Mesenchymal stem cell (in vitro differentiated cells and primary cell): Measurements from ENCODE around the gene TOX2.
A peak's percentile ranks its signal among the peaks of the same experiment; 100 is the strongest.

Experiments used
- DNase-seq: peaks from one replicate; pipeline ENCODE4 v3.0.0-alpha.2; 2013
- H2AFZ ChIP-seq: one replicate; pipeline ENCODE4 v1.6.1; 2013; ENCODE audit warnings: low read depth, mild to moderate bottlenecking, control low read depth, inconsistent platforms, low read length, moderate library complexity
- H2AK5ac ChIP-seq: 2 replicates; pipeline ENCODE4 v1.6.1; 2013; ENCODE audit warnings: low read length, moderate library complexity, mild to moderate bottlenecking, inconsistent platforms; ENCODE audit not compliant: severe bottlenecking
- H2BK120ac ChIP-seq: one replicate; pipeline ENCODE4 v1.6.1; 2013; ENCODE audit warnings: low read depth, mild to moderate bottlenecking, inconsistent platforms, low read length, moderate library complexity
- H2BK12ac ChIP-seq, 2 experiments: one replicate each; pipeline ENCODE4 v1.6.1; 2013; ENCODE audit warnings: inconsistent platforms in 2 of 2, low read length in 2 of 2, mild to moderate bottlenecking in 2 of 2, moderate library complexity in 2 of 2, control low read depth in 1 of 2
- H2BK15ac ChIP-seq: one replicate; pipeline ENCODE4 v1.6.1; 2013; ENCODE audit warnings: mild to moderate bottlenecking, low read depth, inconsistent platforms; ENCODE audit not compliant: poor library complexity, severe bottlenecking
- H2BK5ac ChIP-seq: 2 replicates; pipeline ENCODE4 v1.6.1; 2013; ENCODE audit warnings: low read depth, mild to moderate bottlenecking, low read length, control low read depth, inconsistent platforms; ENCODE audit not compliant: poor library complexity, severe bottlenecking
- H3K14ac ChIP-seq, 2 experiments: one replicate each; pipeline ENCODE4 v1.6.1; 2013; ENCODE audit warnings: inconsistent platforms in 2 of 2, low read length in 2 of 2, control low read depth in 1 of 2, mild to moderate bottlenecking in 1 of 2, moderate library complexity in 1 of 2
- H3K18ac ChIP-seq, 2 experiments: one replicate each; pipeline ENCODE4 v1.6.1; 2013; ENCODE audit warnings: inconsistent platforms in 2 of 2, low read length in 2 of 2, control low read depth in 1 of 2, low read depth in 1 of 2, mild to moderate bottlenecking in 1 of 2
- H3K23ac ChIP-seq, 2 experiments: one replicate each; pipeline ENCODE4 v1.6.1; 2013; ENCODE audit warnings: inconsistent platforms in 2 of 2, low read length in 2 of 2, mild to moderate bottlenecking in 2 of 2, moderate library complexity in 2 of 2, control low read depth in 1 of 2
- H3K27ac ChIP-seq: 2 replicates; pipeline ENCODE4 v1.5.1; 2013; ENCODE audit warnings: mild to moderate bottlenecking, moderate library complexity, low read length, control low read depth, inconsistent platforms; ENCODE audit not compliant: poor library complexity, severe bottlenecking
- H3K27me3 ChIP-seq, 2 experiments: 2 replicates each; pipeline versions ENCODE4 v1.6.1 to v1.7.0; 2013; ENCODE audit warnings: low read length in 2 of 2, mild to moderate bottlenecking in 2 of 2, moderate library complexity in 2 of 2, control low read depth in 1 of 2, inconsistent platforms in 1 of 2; ENCODE audit not compliant: control insufficient read depth in 1 of 2, insufficient read depth in 1 of 2
- H3K36me3 ChIP-seq, 2 experiments: 2 replicates each; pipeline versions ENCODE4 v1.6.1 to v1.7.0; 2013; ENCODE audit warnings: low read length in 2 of 2, control low read depth in 1 of 2, inconsistent platforms in 1 of 2, low read depth in 1 of 2, mild to moderate bottlenecking in 1 of 2; ENCODE audit not compliant: insufficient read depth in 2 of 2, control insufficient read depth in 1 of 2
- H3K4ac ChIP-seq, 2 experiments: one replicate each; pipeline ENCODE4 v1.6.1; 2013; ENCODE audit warnings: inconsistent platforms in 2 of 2, low read length in 2 of 2, mild to moderate bottlenecking in 2 of 2, moderate library complexity in 2 of 2, control low read depth in 1 of 2, low read depth in 1 of 2
- H3K4me1 ChIP-seq: 2 replicates; pipeline ENCODE4 v1.6.1; 2013; ENCODE audit warnings: low read depth, low read length, control low read depth; ENCODE audit not compliant: control insufficient read depth, insufficient read depth
- H3K4me2 ChIP-seq: 2 replicates; pipeline ENCODE4 v1.6.1; 2013; ENCODE audit warnings: low read length, mild to moderate bottlenecking, inconsistent platforms; ENCODE audit not compliant: poor library complexity, severe bottlenecking
- H3K4me3 ChIP-seq, 2 experiments: 2 replicates each; pipeline versions ENCODE4 v1.5.1 to v1.7.0; 2013; ENCODE audit warnings: low read length in 2 of 2, mild to moderate bottlenecking in 2 of 2, control low read depth in 1 of 2, low read depth in 1 of 2; ENCODE audit not compliant: insufficient read depth in 1 of 2
- H3K79me1 ChIP-seq: replicated peaks from 2 replicates; pipeline ENCODE4 v1.6.1; 2013; ENCODE audit warnings: mild to moderate bottlenecking, control low read depth, low read length, inconsistent platforms; ENCODE audit not compliant: poor library complexity, severe bottlenecking
- H3K9ac ChIP-seq: 2 replicates; pipeline ENCODE4 v1.7.0; 2013; ENCODE audit warnings: mild to moderate bottlenecking, low read length, moderate library complexity
- H3K9me3 ChIP-seq: 2 replicates; pipeline ENCODE4 v1.7.0; 2013; ENCODE audit warnings: mild to moderate bottlenecking, low read length; ENCODE audit not compliant: control insufficient read depth
- H4K8ac ChIP-seq: one replicate; pipeline ENCODE4 v1.6.1; 2013; ENCODE audit warnings: inconsistent platforms, mild to moderate bottlenecking, low read length, moderate library complexity
- H4K91ac ChIP-seq: one replicate; pipeline ENCODE4 v1.6.1; 2013; ENCODE audit warnings: mild to moderate bottlenecking, low read length, inconsistent platforms
- WGBS: methylation state at CpG from one replicate; pipeline ENCODE4 v1.1.7; 2013; ENCODE audit warnings: mixed read lengths; 5-methylcytosine and 5-hydroxymethylcytosine counted together

Gene TOX2

DNA sequence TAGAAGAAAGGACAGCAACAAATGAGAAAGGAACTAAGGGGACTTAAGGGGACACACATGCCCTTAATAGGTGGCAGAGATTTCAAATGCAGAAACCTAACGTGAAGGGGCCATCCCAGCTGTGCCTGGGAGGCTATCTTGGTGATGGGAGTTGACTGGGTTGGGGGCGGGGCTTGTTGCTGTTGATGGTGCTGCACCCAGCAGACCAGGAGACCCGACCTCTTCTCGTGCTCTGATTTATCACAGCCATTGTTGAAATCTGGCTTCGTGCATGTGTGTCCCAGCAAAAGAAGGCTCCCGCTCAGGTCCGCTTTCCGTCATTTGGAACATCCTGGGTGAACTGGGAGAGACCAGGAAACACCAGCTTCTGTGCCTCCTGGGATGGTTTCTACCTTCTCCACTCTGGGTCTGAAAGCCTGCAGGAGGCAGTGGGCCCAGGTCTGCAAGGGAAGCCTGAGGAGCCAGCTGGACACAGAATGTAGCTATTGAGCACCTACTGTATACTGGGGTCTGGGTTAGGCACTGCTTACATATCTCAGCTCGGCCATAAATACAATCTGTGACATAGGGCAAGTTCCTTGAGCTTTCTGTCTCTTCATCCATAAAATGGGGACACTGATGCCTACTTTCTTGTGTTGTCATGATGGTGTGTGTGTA, 32.1 kb downstream of the TOX2 start:
- Histone ChIP-seq H3K4ac (no peak overlapping the region), H3K18ac (peak overlapping the region; percentile 72), H2BK12ac (peak overlapping the region; percentile 64 to 97), H3K27ac (no peak overlapping the region), H4K8ac (peak overlapping the region; percentile 55), H3K9me3 (no peaks in the 10 kb centered on the region), H3K4me3 (no peak overlapping the region), H3K23ac (no peak overlapping the region), H3K79me1 (no peaks in the 10 kb centered on the region), H4K91ac (peak overlapping the region; percentile 70), H2AFZ (no peak overlapping the region), H3K36me3 (no peaks in the 10 kb centered on the region), H2BK120ac (no peak overlapping the region), H3K14ac (peak overlapping the region in 1 of 2 experiments; percentile 5), H2AK5ac (no peak overlapping the region), H2BK15ac (no peak overlapping the region), H3K4me2 (no peak overlapping the region), H2BK5ac (no peak overlapping the region), H3K9ac (no peak overlapping the region), H3K27me3 (peaks cover 0 to 8% of the 10 kb centered on the region in 2 experiments), H3K4me1 (peaks cover 13% of the 10 kb centered on the region)
- WGBS = 80% methylated on average over 9 of the region's 9 CpGs
- DNase-seq = no peak

DNA sequence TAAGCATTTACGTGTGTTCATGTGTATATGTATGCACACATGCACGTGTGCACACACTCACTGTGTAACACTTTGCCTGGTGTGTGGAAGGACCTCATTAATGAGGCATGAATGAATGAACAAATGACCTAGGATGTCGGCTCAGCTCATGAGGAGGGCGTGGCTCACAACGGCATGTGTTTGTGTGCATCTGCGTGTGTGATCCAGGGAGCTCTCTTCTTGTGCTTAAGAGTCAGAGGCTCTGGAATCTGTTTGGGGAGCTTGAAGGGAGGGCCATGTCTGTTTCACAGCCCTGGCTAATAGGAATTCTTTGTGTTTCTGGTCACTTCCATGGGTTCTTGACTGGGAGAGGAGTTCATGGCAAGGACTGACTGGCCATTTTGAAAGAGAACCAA, 32.7 kb downstream of the TOX2 start:
- Histone ChIP-seq H3K18ac (peak overlapping the region; percentile 72 to 73), H3K27me3 (peaks cover 0 to 8% of the 10 kb centered on the region in 2 experiments), H3K4me1 (peaks cover 11% of the 10 kb centered on the region), H3K9me3 (no peaks in the 10 kb centered on the region), H3K27ac (no peak overlapping the region), H3K23ac (peak overlapping the region in 1 of 2 experiments; percentile 95), H2BK120ac (no peak overlapping the region), H4K91ac (peak overlapping the region; percentile 70), H3K4ac (peak overlapping the region in 1 of 2 experiments; percentile 10), H3K36me3 (no peaks in the 10 kb centered on the region), H2AK5ac (no peak overlapping the region), H2BK5ac (no peak overlapping the region), H3K14ac (peak overlapping the region in 1 of 2 experiments; percentile 5), H3K9ac (no peak overlapping the region), H2AFZ (no peak overlapping the region), H4K8ac (peak overlapping the region; percentile 55), H3K4me2 (no peak overlapping the region), H3K79me1 (no peaks in the 10 kb centered on the region), H2BK12ac (peak overlapping the region; percentile 27 to 97), H2BK15ac (no peak overlapping the region), H3K4me3 (no peak overlapping the region)
- peak; percentile 70 for DNase-seq
- WGBS = 63% methylated on average over 6 of the region's 6 CpGs

DNA sequence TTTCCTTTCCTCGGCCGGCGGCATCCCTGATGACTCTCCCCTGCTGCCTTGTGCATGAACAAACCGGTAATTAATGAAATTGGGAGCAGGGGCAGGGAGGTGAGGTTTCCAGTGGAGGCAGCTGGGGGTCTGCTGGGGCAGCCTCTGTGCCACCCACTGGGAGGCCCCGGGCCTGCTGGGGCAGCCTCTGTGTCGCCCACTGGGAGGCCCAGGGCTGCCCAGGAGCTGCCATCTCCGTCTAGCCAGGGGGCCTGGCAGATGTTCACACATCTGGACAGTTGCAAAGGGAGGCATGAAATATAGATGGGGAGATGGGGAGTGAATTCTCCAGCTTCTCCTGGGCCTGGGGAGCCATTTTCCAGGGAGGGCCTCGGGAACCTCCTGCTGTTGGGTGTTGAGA, 33.8 kb downstream of the TOX2 start:
- Histone ChIP-seq H3K9me3 (no peaks in the 10 kb centered on the region), H3K23ac (no peak overlapping the region), H3K14ac (no peak overlapping the region), H3K27ac (no peak overlapping the region), H3K4me1 (peaks cover 9% of the 10 kb centered on the region), H3K4me3 (no peak overlapping the region), H3K4me2 (no peak overlapping the region), H2AFZ (no peak overlapping the region), H2BK120ac (peak overlapping the region; percentile 45), H3K36me3 (no peaks in the 10 kb centered on the region), H3K79me1 (no peaks in the 10 kb centered on the region), H4K91ac (peak overlapping the region; percentile 91), H3K27me3 (peaks cover 0 to 8% of the 10 kb centered on the region in 2 experiments), H3K4ac (peak overlapping the region; percentile 6 to 66), H2BK15ac (no peak overlapping the region), H2AK5ac (no peak overlapping the region), H2BK12ac (peak overlapping the region; percentile 72 to 75), H4K8ac (no peak overlapping the region), H3K9ac (no peak overlapping the region), H2BK5ac (no peak overlapping the region), H3K18ac (peak overlapping the region; percentile 65 to 87)
- WGBS = 88% methylated on average over 8 of the region's 8 CpGs
- DNase-seq = no peak

DNA sequence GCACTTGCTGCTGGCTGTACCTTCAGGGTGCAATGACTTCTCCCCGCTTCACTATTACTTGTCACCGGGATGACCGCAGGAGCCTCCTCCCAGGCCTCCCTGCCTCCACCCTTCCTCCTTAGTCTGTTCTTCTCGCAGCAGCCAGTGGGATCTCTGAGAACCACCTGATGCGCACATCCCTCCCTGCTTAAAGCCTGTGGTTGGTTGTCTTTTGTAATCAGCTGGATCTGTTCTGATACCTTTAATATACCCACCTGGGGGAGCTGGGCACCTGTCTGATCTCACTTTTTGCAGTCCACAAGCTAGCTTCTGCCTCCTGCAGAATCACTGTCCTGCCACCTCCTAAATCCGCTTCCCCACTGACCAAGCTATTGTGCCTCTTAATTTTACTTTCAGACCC, 34.6 kb downstream of the TOX2 start:
- Histone ChIP-seq H3K4me2 (no peak overlapping the region), H4K91ac (peak overlapping the region; percentile 91), H3K14ac (peak overlapping the region in 1 of 2 experiments; percentile 55), H2AFZ (no peak overlapping the region), H2BK15ac (peak overlapping the region; percentile 17), H3K4me1 (peaks cover 13% of the 10 kb centered on the region), H3K23ac (no peak overlapping the region), H2BK5ac (no peak overlapping the region), H2BK12ac (peak overlapping the region; percentile 75 to 85), H3K4ac (peak overlapping the region; percentile 65 to 66), H3K9me3 (no peaks in the 10 kb centered on the region), H3K36me3 (no peaks in the 10 kb centered on the region), H3K27ac (no peak overlapping the region), H3K9ac (no peak overlapping the region), H2AK5ac (no peak overlapping the region), H3K18ac (peak overlapping the region; percentile 65 to 87), H3K79me1 (no peaks in the 10 kb centered on the region), H3K27me3 (peaks cover 0 to 8% of the 10 kb centered on the region in 2 experiments), H3K4me3 (no peak overlapping the region), H4K8ac (peak overlapping the region; percentile 8), H2BK120ac (peak overlapping the region; percentile 45)
- DNase-seq = no peak
- WGBS = 96% methylated on average over 6 of the region's 6 CpGs
